ENCODE measurements around the gene ATP5F1D. TPM values are rescaled to one million over a fixed set of nuclear protein-coding genes. Genes with fewer than 3 reads are reported as not detected.

ATP5F1D gene
- total and polyA plus RNA-seq, 7 experiments from 2014 or later = 90.6 to 302 (median 114) TPM

- peaks cover 37 to 47% of the 10 kb centered on the region in 2 donors for H3K4me1 ChIP-seq (ENCODE audit: control insufficient read depth in 2 of 2, insufficient read depth in 2 of 2, low read length in 2 of 2)
- Mint-ChIP-seq H3K36me3 (peaks cover 0 to 3% (median under 1%) of the 10 kb centered on the region in 5 donors), H3K9me3 (peaks cover 0 to 4% (median 0%) of the 10 kb centered on the region in 11 donors), H3K27me3 (peaks cover 0 to 6% (median 0%) of the 10 kb centered on the region in 5 donors), H3K4me1 (peaks cover 35 to 54% (median 41%) of the 10 kb centered on the region in 7 donors), H3K4me3 (peak overlapping the region in 8 of 10 donors; percentile 10 to 96 (median 59)), H3K27ac (peak overlapping the region in 6 of 9 donors; percentile 35 to 87 (median 70))
- ChIA-PET CTCF (interaction anchor here (1.2 to 5.1 kb wide), 4 partner anchors 18 to 100 kb away, joined by 3 to 164 read pairs (median 6); no protein-coding TSS in a partner anchor), POLR2A (interaction anchor here (1.5 to 14.9 kb wide), 4 partner anchors 9 to 21 kb away, joined by 5 to 366 read pairs (median 122); partner anchors contain the start of genes ATP5F1D and FAM174C)
- H3K27ac ChIP-seq (ENCODE audit: low read depth, low read length) = no peak overlapping the region
- H3K36me3 ChIP-seq (ENCODE audit: control insufficient read depth in 2 of 3, insufficient read depth in 3 of 3, low read length in 3 of 3) = no peaks in the 10 kb centered on the region
- DNase-seq = no peak
- ATAC-seq = no peak
- intact Hi-C loops (cut with micrococcal nuclease) = loop anchor here (5.0 to 10.0 kb wide), 2 partner anchors 468 to 590 kb away; partner anchors contain the start of gene PTBP1 (in 1 of the 2)
- no peak overlapping the region for H3K4me3 ChIP-seq (ENCODE audit: low read length)
- no peaks in the 10 kb centered on the region for H3K27me3 ChIP-seq (ENCODE audit: control insufficient read depth in 2 of 2, insufficient read depth in 2 of 2, low read length in 2 of 2)
- no peaks in the 10 kb centered on the region for H3K9me3 ChIP-seq (ENCODE audit: control insufficient read depth in 2 of 3, low read length in 3 of 3)
Measured at GRCh38 chr19:1264801-1265614, 23.5 kb downstream of the ATP5F1D start.

- H3K4me3 Mint-ChIP-seq = peak overlapping the region; percentile 25 to 96 (median 50)
- no peaks in the 10 kb centered on the region for H3K27me3 ChIP-seq (ENCODE audit: control insufficient read depth in 2 of 2, insufficient read depth in 2 of 2, low read length in 2 of 2)
- peaks cover 0 to 6% (median 5%) of the 10 kb centered on the region in 5 donors for H3K36me3 Mint-ChIP-seq
- peaks cover 0 to 5% (median 4%) of the 10 kb centered on the region in 3 experiments for H3K36me3 ChIP-seq (ENCODE audit: control insufficient read depth in 2 of 3, insufficient read depth in 3 of 3, low read length in 3 of 3)
- peaks cover 0 to 6% (median 0%) of the 10 kb centered on the region in 5 donors for H3K27me3 Mint-ChIP-seq
- H3K4me1 ChIP-seq (ENCODE audit: control insufficient read depth in 2 of 2, insufficient read depth in 2 of 2, low read length in 2 of 2) = peaks cover 38 to 47% of the 10 kb centered on the region in 2 donors
- H3K4me3 ChIP-seq (ENCODE audit: low read length) = peak overlapping the region; percentile 48
- ATAC-seq (no peak), DNase-seq (peak in 1 of 9 donors; percentile 47)
- ChIA-PET POLR2A (interaction anchor here (1.1 to 14.9 kb wide), 6 partner anchors 9 to 60 kb away, joined by 3 to 366 read pairs (median 11); partner anchors contain the start of genes ATP5F1D, FAM174C and STK11), CTCF (interaction anchor here (1.3 to 5.1 kb wide), 4 partner anchors 10 to 99 kb away, joined by 3 to 164 read pairs (median 6); no protein-coding TSS in a partner anchor)
- H3K9me3 Mint-ChIP-seq = peaks cover 0 to 7% (median 0%) of the 10 kb centered on the region in 11 donors
- H3K4me1 Mint-ChIP-seq = peaks cover 41 to 60% (median 47%) of the 10 kb centered on the region in 7 donors
- H3K9me3 ChIP-seq (ENCODE audit: control insufficient read depth in 2 of 3, low read length in 3 of 3) = no peaks in the 10 kb centered on the region
- H3K27ac Mint-ChIP-seq = peak overlapping the region in 5 of 9 donors; percentile 21 to 82 (median 70)
- H3K27ac ChIP-seq (ENCODE audit: low read depth, low read length) = no peak overlapping the region
- intact Hi-C loops (cut with micrococcal nuclease) = loop anchor here (1.0 to 10.0 kb wide), 3 partner anchors 21 to 589 kb away; partner anchors contain the start of gene PTBP1 (in 1 of the 2)
Measured at GRCh38 chr19:1265615-1266128, 24.1 kb downstream of the ATP5F1D start.

- intact Hi-C loops (cut with micrococcal nuclease) = loop anchor here (1.0 to 10.0 kb wide), 3 partner anchors 22 to 588 kb away; partner anchors contain the start of gene PTBP1 (in 1 of the 2)
- DNase-seq (peak; percentile 54 to 93 (median 70)), ATAC-seq (peak; percentile 51)
- Histone ChIP-seq H3K27me3 (ENCODE audit: control insufficient read depth in 2 of 2, insufficient read depth in 2 of 2, low read length in 2 of 2) (no peaks in the 10 kb centered on the region), H3K9me3 (ENCODE audit: control insufficient read depth in 2 of 3, low read length in 3 of 3) (no peaks in the 10 kb centered on the region), H3K4me1 (ENCODE audit: control insufficient read depth in 2 of 2, insufficient read depth in 2 of 2, low read length in 2 of 2) (peaks cover 44 to 52% of the 10 kb centered on the region in 2 donors), H3K36me3 (ENCODE audit: control insufficient read depth in 2 of 3, insufficient read depth in 3 of 3, low read length in 3 of 3) (peaks cover 6 to 12% (median 11%) of the 10 kb centered on the region in 3 experiments), H3K27ac (ENCODE audit: low read depth, low read length) (peak overlapping the region; percentile 55), H3K4me3 (ENCODE audit: low read length) (peak overlapping the region; percentile 48)
- Mint-ChIP-seq H3K36me3 (peaks cover 0 to 12% (median 9%) of the 10 kb centered on the region in 5 donors), H3K4me1 (peaks cover 46 to 64% (median 52%) of the 10 kb centered on the region in 7 donors), H3K9me3 (peaks cover 0 to 7% (median 0%) of the 10 kb centered on the region in 11 donors), H3K27ac (peak overlapping the region in 5 of 9 donors; percentile 21 to 82 (median 65)), H3K27me3 (peaks cover 0 to 6% (median 0%) of the 10 kb centered on the region in 5 donors), H3K4me3 (peak overlapping the region; percentile 25 to 96 (median 55))
- ChIA-PET POLR2A (interaction anchor here (0.8 to 14.9 kb wide), 8 partner anchors 9 to 468 kb away, joined by 3 to 366 read pairs (median 6); partner anchors contain the start of genes ATP5F1D, FAM174C and STK11), CTCF (interaction anchor here (0.7 to 5.1 kb wide), 8 partner anchors 9 to 99 kb away, joined by 3 to 164 read pairs (median 5); partner anchors contain the start of gene FAM174C)
Measured at GRCh38 chr19:1266129-1266915, 24.8 kb downstream of the ATP5F1D start.

GRCh38 chr19:1266916-1267476 is 25.4 kb downstream of the ATP5F1D start:
- H3K4me1 Mint-ChIP-seq = peaks cover 45 to 64% (median 52%) of the 10 kb centered on the region in 7 donors
- H3K9me3 Mint-ChIP-seq = peaks cover 0 to 7% (median 0%) of the 10 kb centered on the region in 11 donors
- intact Hi-C loops (cut with micrococcal nuclease) = loop anchor here (1.0 to 10.0 kb wide), 3 partner anchors 23 to 588 kb away; partner anchors contain the start of gene PTBP1 (in 1 of the 2)
- DNase-seq = peak in 8 of 9 donors; percentile 49 to 90 (median 70)
- Histone ChIP-seq H3K4me1 (ENCODE audit: control insufficient read depth in 2 of 2, insufficient read depth in 2 of 2, low read length in 2 of 2) (peaks cover 47 to 52% of the 10 kb centered on the region in 2 donors), H3K27ac (ENCODE audit: low read depth, low read length) (peak overlapping the region; percentile 55), H3K27me3 (ENCODE audit: control insufficient read depth in 2 of 2, insufficient read depth in 2 of 2, low read length in 2 of 2) (no peaks in the 10 kb centered on the region), H3K36me3 (ENCODE audit: control insufficient read depth in 2 of 3, insufficient read depth in 3 of 3, low read length in 3 of 3) (peaks cover 12 to 17% (median 16%) of the 10 kb centered on the region in 3 experiments), H3K9me3 (ENCODE audit: control insufficient read depth in 2 of 3, low read length in 3 of 3) (no peaks in the 10 kb centered on the region), H3K4me3 (ENCODE audit: low read length) (peak overlapping the region; percentile 48)
- CTCF ChIA-PET = interaction anchor here (0.9 to 5.1 kb wide), 8 partner anchors 8 to 22 kb away, joined by 3 to 164 read pairs (median 6); partner anchors contain the start of gene FAM174C
- peak overlapping the region; percentile 51 to 96 (median 66) for H3K4me3 Mint-ChIP-seq
- H3K27ac Mint-ChIP-seq = peak overlapping the region in 6 of 9 donors; percentile 28 to 89 (median 55)
- peaks cover 0 to 18% (median 11%) of the 10 kb centered on the region in 5 donors for H3K36me3 Mint-ChIP-seq
- peak; percentile 24 for ATAC-seq
- H3K27me3 Mint-ChIP-seq = peaks cover 0 to 6% (median 0%) of the 10 kb centered on the region in 5 donors
- POLR2A ChIA-PET = interaction anchor here (0.8 to 14.9 kb wide), 8 partner anchors 9 to 469 kb away, joined by 3 to 366 read pairs (median 13); partner anchors contain the start of genes ABCA7, ATP5F1D, CBARP and FAM174C
